ENCODE data around the gene OR2AG2. TPM values are rescaled to one million over a fixed set of nuclear protein-coding genes. Genes with fewer than 3 reads are reported as not detected.

The OR2AG2 gene
- total and polyA plus RNA-seq, 9 of the 15 experiments (the other 6 are each of a cell fraction or from before 2014, with no cell fraction given): 0.15 to 0.91 (median 0.55) TPM

- no TSS peak for BruUV-seq (replicated peaks)
- H3K9ac ChIP-seq (ENCODE audit: insufficient read depth in 1 of 2, low read depth in 2 of 2, low read length in 2 of 2): no peak overlapping the region
- CTCF ChIA-PET (ENCODE audit: low intra/inter-chr PET ratio): no interaction called here
- H2AFZ ChIP-seq (ENCODE audit: low read depth, low read length): no peak overlapping the region
- no peak for TF ChIP-seq CEBPZ (IDR thresholded peaks at IDR 0.05; ENCODE audit: borderline replicate concordance, low read depth, low read length)
- TF ChIP-seq ZNF766 (CRISPR knock-in tag; conservative IDR thresholded peaks at IDR 0.05): no peak
- TF ChIP-seq FIP1L1 (IDR thresholded peaks at IDR 0.05; ENCODE audit: low read depth, low read length, poor library complexity, severe bottlenecking): no peak
- TF ChIP-seq SMARCC2 (IDR thresholded peaks at IDR 0.05; ENCODE audit: low read depth): no peak
- TF ChIP-seq HNRNPH1 (optimal IDR thresholded peaks at IDR 0.05; ENCODE audit: low read depth, low read length): no peak
- no peak for TF ChIP-seq KLF1 (tag; IDR thresholded peaks at IDR 0.05)
- no peak for TF ChIP-seq IFI16 (CRISPR knock-in tag; IDR thresholded peaks at IDR 0.05)
- TF ChIP-seq POLR3A (IDR thresholded peaks at IDR 0.05; ENCODE audit: borderline replicate concordance, extremely low read depth, insufficient read depth, insufficient read length): no peak
- TF ChIP-seq ZNF134 (CRISPR knock-in tag; conservative IDR thresholded peaks at IDR 0.05): no peak
- TF ChIP-seq DACH1 (IDR thresholded peaks at IDR 0.05; ENCODE audit: partially characterized antibody): no peak
- TF ChIP-seq RFX1 (IDR thresholded peaks at IDR 0.05): no peak
- no peak for TF ChIP-seq NCOA2 (IDR thresholded peaks at IDR 0.05; ENCODE audit: partially characterized antibody in 2 of 2)
- TF ChIP-seq IRF2 (CRISPR knock-in tag; IDR thresholded peaks at IDR 0.05): no peak
- TF ChIP-seq PTBP1 (IDR thresholded peaks at IDR 0.05; ENCODE audit: low read depth, low read length): no peak
- TF ChIP-seq BRD9 (IDR thresholded peaks at IDR 0.05; ENCODE audit: low read depth, partially characterized antibody): no peak
- TF ChIP-seq PATZ1 (CRISPR knock-in tag; IDR thresholded peaks at IDR 0.05; ENCODE audit: borderline replicate concordance): no peak
- TF ChIP-seq CREB5 (CRISPR knock-in tag; IDR thresholded peaks at IDR 0.05): no peak
- TF ChIP-seq EP300 (IDR thresholded peaks at IDR 0.05; ENCODE audit: low read length): no peak
- no peak overlapping the region for H3K4me2 ChIP-seq (ENCODE audit: insufficient read depth, low read length)
- no peaks in the 10 kb centered on the region for H3K79me2 ChIP-seq (ENCODE audit: control insufficient read depth, insufficient read depth, low read length)
- no peak overlapping the region for H3K4me3 ChIP-seq
- H3K36me3 ChIP-seq (ENCODE audit: control insufficient read depth, insufficient read depth, low read length): no peaks in the 10 kb centered on the region
- in situ Hi-C loops (cut with MboI) (no loop called here), intact Hi-C loops (cut with micrococcal nuclease) (no loop called here)
- no peaks in the 10 kb centered on the region for H3K4me1 ChIP-seq (replicated peaks in 1 of 2; ENCODE audit: control insufficient read depth in 2 of 2, insufficient read depth in 2 of 2, low read length in 2 of 2)
- no peaks in the 10 kb centered on the region for H3K9me1 ChIP-seq (ENCODE audit: control insufficient read depth, insufficient read depth, low read length)
- no peak overlapping the region for H3K27ac ChIP-seq (ENCODE audit: extremely low read depth, low read depth, low read length)
- no peaks in the 10 kb centered on the region for H4K20me1 ChIP-seq (replicated peaks; ENCODE audit: control insufficient read depth, insufficient read depth, low read length)
- no peaks in the 10 kb centered on the region for H3K27me3 ChIP-seq (ENCODE audit: control insufficient read depth in 2 of 2, insufficient read depth in 2 of 2, low read length in 2 of 2)
- 40% methylated on average over 1 of the region's 1 CpG for WGBS (ENCODE audit: insufficient coverage, low coverage, missing lambda C conversion rate)
- DNase-seq (ENCODE audit: extremely low read depth in 1 of 4, low spot score in 3 of 4) (no peak), FAIRE-seq (peak; percentile 44), ATAC-seq (no peak)
- no peaks in the 10 kb centered on the region for H3K9me3 ChIP-seq (replicated peaks; ENCODE audit: control insufficient read depth, insufficient read depth, low read depth, low read length)
- POLR2A ChIA-PET: interaction anchor here (0.6 to 1.0 kb wide), 2 partner anchors 36 to 278 kb away, joined by 3 to 4 read pairs; no protein-coding TSS in a partner anchor
Observed at GRCh38 chr11:6721343-6721742, 50.4 kb downstream of the OR2AG2 start.

Measured in K562 (cell line).